IMR-90 (cell line): ENCODE data around the gene NAA80. TPM values are rescaled to one million over a fixed set of nuclear protein-coding genes. Genes with fewer than 3 reads are reported as not detected.

ENCODE experiments used
- ATAC-seq: fragments of 200-7000 bp; cut with Tn5 transposase; 2 replicates; pipeline ENCODE4 v1.9.1; 2020; ENCODE audit warnings: low read depth, mild to moderate bottlenecking, moderate library complexity
- BruUV-seq: library from RNA; stranded (reverse); fragments of 400-500 nt; replicated peaks from 2 replicates; lab custom pipeline; 2021; lab: Mats Ljungman, UMichigan
- CTCF ChIA-PET: fragments of 300-600 bp; formaldehyde crosslinking; extraction: SDS; loops from one replicate; lab custom pipeline; 2021; ENCODE audit warnings: antibody characterized with exemption; lab: Yijun Ruan, JAX
- POLR2A ChIA-PET: fragments of 300-600 bp; sonication (Branson Sonifier 250); formaldehyde crosslinking; loops from one replicate; lab custom pipeline; 2022; ENCODE audit warnings: antibody characterized with exemption; ENCODE audit not compliant: unreplicated experiment; lab: Charles Lee
- DNase-seq: peaks from one replicate; pipeline ENCODE4 v3.0.0; 2013
- H2AFZ ChIP-seq: replicated peaks from 2 replicates; pipeline ENCODE3; 2013; ENCODE audit warnings: low read length, mild to moderate bottlenecking; ENCODE audit not compliant: poor library complexity
- H2AK5ac ChIP-seq: 2 replicates; pipeline ENCODE4 v1.6.1; 2013; ENCODE audit warnings: low read depth, low read length, inconsistent platforms
- H2AK9ac ChIP-seq: replicated peaks from 2 replicates; pipeline ENCODE3; 2013; ENCODE audit warnings: mild to moderate bottlenecking, low read depth, low read length, moderate library complexity; ENCODE audit not compliant: poor library complexity
- H2BK120ac ChIP-seq: 2 replicates; pipeline ENCODE4 v1.6.1; 2013; ENCODE audit warnings: low read depth, low read length, inconsistent platforms
- H2BK15ac ChIP-seq: 3 replicates; pipeline ENCODE4 v1.6.1; 2013; ENCODE audit warnings: low read depth, low read length, inconsistent platforms
- H2BK20ac ChIP-seq: 2 replicates; pipeline ENCODE4 v1.6.1; 2013; ENCODE audit warnings: low read depth, mild to moderate bottlenecking, inconsistent platforms, low read length, moderate library complexity
- H2BK5ac ChIP-seq: 2 replicates; pipeline ENCODE4 v1.6.1; 2013; ENCODE audit warnings: mild to moderate bottlenecking, low read depth, low read length, inconsistent platforms; ENCODE audit not compliant: poor library complexity, severe bottlenecking
- H3K14ac ChIP-seq: replicated peaks from 2 replicates; pipeline ENCODE4 v1.6.1; 2013; ENCODE audit warnings: low read depth, low read length, inconsistent platforms
- H3K18ac ChIP-seq: 2 replicates; pipeline ENCODE4 v1.6.1; 2013; ENCODE audit warnings: low read depth, low read length, control low read depth
- H3K23ac ChIP-seq: 2 replicates; pipeline ENCODE4 v1.6.1; 2013; ENCODE audit warnings: low read depth, low read length, inconsistent platforms
- H3K27ac ChIP-seq: 2 replicates; pipeline ENCODE4 v1.5.1; 2013; ENCODE audit warnings: mild to moderate bottlenecking, control low read depth, low read length; ENCODE audit not compliant: insufficient read depth
- H3K27me3 ChIP-seq: 2 replicates; pipeline ENCODE4 v1.6.1; 2013; ENCODE audit warnings: low read length; ENCODE audit not compliant: control insufficient read depth, insufficient read depth
- H3K36me3 ChIP-seq: 2 replicates; pipeline ENCODE4 v1.6.1; 2013; ENCODE audit warnings: low read length, mixed read lengths; ENCODE audit not compliant: control insufficient read depth, insufficient read depth
- H3K4ac ChIP-seq: 2 replicates; pipeline ENCODE4 v1.6.1; 2013; ENCODE audit warnings: low read depth, low read length, inconsistent platforms
- H3K4me1 ChIP-seq: 2 replicates; pipeline ENCODE4 v1.6.1; 2013; ENCODE audit warnings: low read length, mixed read lengths; ENCODE audit not compliant: control insufficient read depth, insufficient read depth
- H3K4me2 ChIP-seq: 2 replicates; pipeline ENCODE4 v1.6.1; 2013; ENCODE audit warnings: low read depth, mild to moderate bottlenecking, control low read depth, low read length, moderate library complexity
- H3K4me3 ChIP-seq: 2 replicates; pipeline ENCODE4 v1.5.1; 2013; ENCODE audit warnings: low read depth, mild to moderate bottlenecking, control low read depth, low read length, moderate library complexity; ENCODE audit not compliant: insufficient read depth
- H3K56ac ChIP-seq: 2 replicates; pipeline ENCODE4 v1.6.1; 2013; ENCODE audit warnings: low read length, inconsistent platforms; ENCODE audit not compliant: insufficient read depth; ENCODE audit errors: extremely low read depth
- H3K79me1 ChIP-seq, 2 experiments: 2 replicates each; pipeline ENCODE4 v1.6.1; 2013; ENCODE audit warnings: low read length in 2 of 2, inconsistent platforms in 1 of 2, low read depth in 1 of 2
- H3K9ac ChIP-seq: 2 replicates; pipeline ENCODE4 v1.6.1; 2013; ENCODE audit warnings: low read depth, low read length, control low read depth
- H3K9me1 ChIP-seq: 2 replicates; pipeline ENCODE4 v1.6.1; 2013; ENCODE audit warnings: low read length, inconsistent platforms; ENCODE audit not compliant: insufficient read depth
- H3K9me3 ChIP-seq: 2 replicates; pipeline ENCODE4 v1.6.1; 2013; ENCODE audit warnings: low read length; ENCODE audit not compliant: control insufficient read depth, insufficient read depth
- H4K20me1 ChIP-seq: 2 replicates; pipeline ENCODE4 v1.6.1; 2013; ENCODE audit warnings: low read length, inconsistent platforms; ENCODE audit not compliant: insufficient read depth
- H4K5ac ChIP-seq: 2 replicates; pipeline ENCODE4 v1.6.1; 2013; ENCODE audit warnings: mild to moderate bottlenecking, low read depth, low read length, control low read depth
- H4K8ac ChIP-seq, 2 experiments: 2 replicates each; pipeline ENCODE4 v1.6.1; 2013; ENCODE audit warnings: low read depth in 2 of 2, low read length in 2 of 2, control low read depth in 1 of 2, inconsistent platforms in 1 of 2
- H4K91ac ChIP-seq: 2 replicates; pipeline ENCODE4 v1.6.1; 2013; ENCODE audit warnings: low read depth, low read length, inconsistent platforms; ENCODE audit not compliant: insufficient read depth
- BHLHE40 ChIP-seq: fragments of 150-350 bp; IDR thresholded peaks from 2 replicates; pipeline ENCODE4 v1.6.1; 2016; ENCODE audit warnings: mild to moderate bottlenecking, low read depth, low read length
- CEBPB ChIP-seq: IDR thresholded peaks from 2 replicates; pipeline ENCODE4 v1.6.1; 2012; ENCODE audit warnings: low read depth, low read length, improper control_type of control experiment
- CHD1 ChIP-seq: IDR thresholded peaks from 2 replicates; pipeline ENCODE4 v1.6.1; 2012; ENCODE audit warnings: low read depth, low read length, improper control_type of control experiment
- CTCF ChIP-seq: conservative IDR thresholded peaks from 2 replicates; pipeline ENCODE4 v1.5.1; 2012; ENCODE audit warnings: mild to moderate bottlenecking, low read depth, low read length, improper control_type of control experiment
- ELK1 ChIP-seq: fragments of 150-350 bp; IDR thresholded peaks from 2 replicates; pipeline ENCODE4 v1.6.1; 2016; ENCODE audit warnings: low read depth, mild to moderate bottlenecking, low read length, moderate library complexity, borderline replicate concordance
- MAZ ChIP-seq: IDR thresholded peaks from 2 replicates; pipeline ENCODE4 v1.6.1; 2012; ENCODE audit warnings: low read depth, mild to moderate bottlenecking, low read length, improper control_type of control experiment, moderate library complexity, borderline replicate concordance
- MXI1 ChIP-seq: IDR thresholded peaks from 2 replicates; pipeline ENCODE4 v1.6.1; 2012; ENCODE audit warnings: low read depth, mild to moderate bottlenecking, low read length, moderate library complexity, borderline replicate concordance
- NFE2L2 ChIP-seq: fragments of 150-350 bp; IDR thresholded peaks from 2 replicates; pipeline ENCODE4 v1.6.1; 2016; ENCODE audit warnings: low read depth, mild to moderate bottlenecking, low read length
- POLR2A ChIP-seq: IDR thresholded peaks from 2 replicates; pipeline ENCODE4 v1.6.1; 2012; ENCODE audit warnings: mild to moderate bottlenecking, low read depth, low read length
- RAD21 ChIP-seq: IDR thresholded peaks from 2 replicates; pipeline ENCODE4 v1.6.1; 2012; ENCODE audit warnings: low read length, improper control_type of control experiment
- RCOR1 ChIP-seq: IDR thresholded peaks from 2 replicates; pipeline ENCODE4 v1.6.1; 2012; ENCODE audit warnings: mild to moderate bottlenecking, low read length, improper control_type of control experiment; ENCODE audit not compliant: insufficient replicate concordance
- RFX5 ChIP-seq: IDR thresholded peaks from 2 replicates; pipeline ENCODE4 v1.8.0; 2012; ENCODE audit warnings: low read depth, mild to moderate bottlenecking, low read length, moderate library complexity
- WGBS, 2 experiments: methylation state at CpG; one replicate each; pipeline versions ENCODE4 v1.1.5 to v1.1.7; 2013; ENCODE audit warnings: missing lambda C conversion rate in 2 of 2; ENCODE audit not compliant: insufficient read length in 1 of 2; ENCODE audit errors: extremely low coverage in 2 of 2; 5-methylcytosine and 5-hydroxymethylcytosine counted together
- dilution Hi-C: fragments of 300-500 bp; cut with HindIII; formaldehyde crosslinking; loops from one replicate; pipeline ENCODE4 v1.14.3; 2018; ENCODE audit warnings: low sequenced_read_pairs; ENCODE audit not compliant: unreplicated experiment
- in situ Hi-C: fragments of 300-500 bp; cut with MboI; formaldehyde crosslinking; loops from 3 replicates; pipeline ENCODE4 v1.14.3; 2019; ENCODE audit warnings: low sequenced_read_pairs, inconsistent platforms, mixed read lengths
- intact Hi-C: fragments of 100-400 bp; cut with micrococcal nuclease; formaldehyde crosslinking; loops from 2 replicates; pipeline ENCODE4 v1.10.0; 2022
- polyA plus RNA-seq, 3 experiments: library from polyadenylated mRNA; depleted of rRNA; stranded (reverse); fragments of >200 nt; gene quantifications; 2 replicates each; pipeline ENCODE4 v1.2.3, GENCODE V29; 2012; ENCODE audit warnings: low replicate concordance in 1 of 3
- total RNA-seq: library from RNA; depleted of rRNA; stranded (reverse); fragments of >200 nt; gene quantifications from 2 replicates; pipeline ENCODE4 v1.2.3, GENCODE V29; 2012

NAA80 gene
- total and polyA plus RNA-seq, 2 of the 4 experiments (the other 2 are of a cell fraction): 5.0 to 14.4 TPM

GRCh38 chr3:50321336-50322114 lies 22.3 kb upstream of the NAA80 start:
- Histone ChIP-seq H3K36me3 (peaks cover 36% of the 10 kb centered on the region), H2AK5ac (peak overlapping the region; percentile 87), H3K27me3 (no peaks in the 10 kb centered on the region), H3K9ac (peak overlapping the region; percentile 94), H2BK20ac (peak overlapping the region; percentile 95), H3K14ac (peak overlapping the region; percentile 98), H3K4ac (peak overlapping the region; percentile 98), H4K20me1 (peaks cover 12% of the 10 kb centered on the region; the same call in 1 of the 2 replicates), H2AFZ (peak overlapping the region; percentile 95), H3K27ac (peak overlapping the region; percentile 98), H3K56ac (peak overlapping the region; percentile 97; the same call in 1 of the 2 replicates), H2BK15ac (peak overlapping the region; percentile 85; the same call in 1 of the 3 replicates), H2BK5ac (peak overlapping the region; percentile 98), H4K5ac (peak overlapping the region; percentile 95), H3K23ac (peak overlapping the region; percentile 96), H3K9me1 (peaks cover 16% of the 10 kb centered on the region), H3K18ac (peak overlapping the region; percentile 94; the same call in 1 of the 2 replicates), H4K91ac (peak overlapping the region; percentile 93), H2AK9ac (peak overlapping the region; percentile 93), H3K4me1 (peaks cover 25% of the 10 kb centered on the region), H3K4me3 (peak overlapping the region; percentile 58), H4K8ac (peak overlapping the region; percentile 96 to 99; a peak in 3 of 4 replicates), H2BK120ac (peak overlapping the region; percentile 100), H3K4me2 (peak overlapping the region; percentile 73), H3K9me3 (no peaks in the 10 kb centered on the region), H3K79me1 (peaks cover 26 to 57% of the 10 kb centered on the region in 2 experiments)
- ChIA-PET POLR2A (interaction anchor here (0.6 kb wide), 1 partner anchor 25 kb away, joined by 10 read pairs; no protein-coding TSS in a partner anchor), CTCF (no interaction called here)
- in situ Hi-C loops: no loop called here
- DNase-seq (peak; percentile 83), ATAC-seq (peak; percentile 90)
- 0% methylated on average over 15 of the region's 59 CpGs; no CpG with 5 or more reads in 1 of the 2 experiments for WGBS, 2 experiments
- TF ChIP-seq CHD1: peak; percentile 99; the same call in 1 of the 2 replicates
- peak; percentile 49 for TF ChIP-seq MAZ
- no peak for TF ChIP-seq NFE2L2
- TF ChIP-seq BHLHE40: peak; percentile 97
- no peak for TF ChIP-seq CEBPB
- no peak for TF ChIP-seq RCOR1
- TF ChIP-seq POLR2A: peak; percentile 80
- no peak for TF ChIP-seq RAD21
- peak; percentile 42 for TF ChIP-seq CTCF
- TF ChIP-seq MXI1: no peak
- TF ChIP-seq RFX5: no peak
- no peak for TF ChIP-seq ELK1
- BruUV-seq: no TSS peak
- dilution Hi-C loops: no loop called here
- intact Hi-C loops: loop anchor here (5.0 kb wide), 1 partner anchor 59 kb away; no protein-coding TSS in a partner anchor
